MM.1S (cell line): Measurements from ENCODE around the gene FAM200C.

ENCODE experiments used
- DNase-seq: peaks from one replicate; pipeline ENCODE4 v3.0.0-alpha.2; 2015
- H2AFZ ChIP-seq: fragments of 300-600 bp; sonication (generic); 2 replicates; pipeline ENCODE4 v1.6.0; 2016; ENCODE audit warnings: antibody characterized with exemption, low read length
- H3F3A ChIP-seq: fragments of 300-600 bp; sonication (generic); 2 replicates; pipeline ENCODE4 v1.6.1; 2016; ENCODE audit warnings: mild to moderate bottlenecking, antibody characterized with exemption, low read length, moderate library complexity, mixed read lengths; ENCODE audit not compliant: insufficient read depth
- H3K27ac ChIP-seq: fragments of 300-600 bp; sonication (generic); 2 replicates; pipeline ENCODE4 v1.5.1; 2016; ENCODE audit warnings: mild to moderate bottlenecking, low read length
- H3K27me3 ChIP-seq: fragments of 300-600 bp; sonication (generic); replicated peaks from 2 replicates; pipeline ENCODE4 v1.6.0; 2016; ENCODE audit warnings: low read length; ENCODE audit not compliant: insufficient read depth
- H3K36me3 ChIP-seq: fragments of 300-600 bp; sonication (generic); replicated peaks from 2 replicates; pipeline ENCODE4 v1.6.1; 2016; ENCODE audit warnings: mild to moderate bottlenecking, low read length, mixed read lengths; ENCODE audit not compliant: insufficient read depth
- H3K4me1 ChIP-seq: fragments of 300-600 bp; sonication (generic); 2 replicates; pipeline ENCODE4 v1.6.1; 2016; ENCODE audit warnings: low read length, mixed read lengths
- H3K4me2 ChIP-seq: fragments of 300-600 bp; sonication (generic); 2 replicates; pipeline ENCODE4 v1.6.0; 2016; ENCODE audit warnings: low read depth, low read length
- H3K4me3 ChIP-seq: fragments of 300-600 bp; sonication (generic); 2 replicates; pipeline ENCODE4 v1.5.1; 2016; ENCODE audit warnings: low read length, mixed read lengths
- H3K79me2 ChIP-seq: fragments of 300-600 bp; sonication (generic); 2 replicates; pipeline ENCODE4 v1.6.1; 2016; ENCODE audit warnings: mixed run types, low read length, mixed read lengths
- H3K9ac ChIP-seq: fragments of 300-600 bp; sonication (generic); 2 replicates; pipeline ENCODE4 v1.6.1; 2016; ENCODE audit warnings: low read length, mixed read lengths
- H3K9me2 ChIP-seq: fragments of 300-600 bp; sonication (generic); replicated peaks from 2 replicates; pipeline ENCODE4 v1.6.1; 2016; ENCODE audit warnings: mild to moderate bottlenecking, low read length, mixed read lengths; ENCODE audit not compliant: insufficient read depth
- H3K9me3 ChIP-seq: fragments of 300-600 bp; sonication (generic); replicated peaks from 2 replicates; pipeline ENCODE4 v1.6.1; 2016; ENCODE audit warnings: mild to moderate bottlenecking, low read length, mixed read lengths; ENCODE audit not compliant: insufficient read depth
- H4K20me1 ChIP-seq: fragments of 300-600 bp; sonication (generic); 2 replicates; pipeline ENCODE4 v1.6.1; 2016; ENCODE audit warnings: mild to moderate bottlenecking, low read length, moderate library complexity, mixed read lengths; ENCODE audit not compliant: insufficient read depth
- CTCF ChIP-seq: fragments of 300-600 bp; sonication (generic); IDR thresholded peaks from 2 replicates; pipeline ENCODE4 v1.5.1; 2016; ENCODE audit warnings: antibody characterized with exemption, low read length, mixed read lengths
- EZH2 ChIP-seq: fragments of 300-600 bp; sonication (generic); optimal IDR thresholded peaks from 2 replicates; pipeline ENCODE3; 2017; ENCODE audit warnings: low read depth, mild to moderate bottlenecking, antibody characterized with exemption, low read length, mixed read lengths
- EZH2phosphoT487 ChIP-seq: fragments of 300-600 bp; sonication (generic); IDR thresholded peaks from 2 replicates; pipeline ENCODE4 v1.6.1; 2018; ENCODE audit warnings: antibody characterized with exemption, low read length

FAM200C gene

GRCh38 chr5:160349249-160349934 lies 50.5 kb downstream of the FAM200C start:
- no peaks in the 10 kb centered on the region for H3F3A ChIP-seq
- no peak overlapping the region for H3K27ac ChIP-seq
- H3K9me2 ChIP-seq = no peaks in the 10 kb centered on the region
- H3K4me2 ChIP-seq = no peak overlapping the region
- TF ChIP-seq EZH2 (no peak), EZH2phosphoT487 (no peak), CTCF (no peak)
- H3K4me1 ChIP-seq = no peaks in the 10 kb centered on the region
- no peak overlapping the region for H2AFZ ChIP-seq
- no peak overlapping the region for H3K4me3 ChIP-seq
- no peaks in the 10 kb centered on the region for H3K36me3 ChIP-seq
- no peaks in the 10 kb centered on the region for H3K27me3 ChIP-seq
- H4K20me1 ChIP-seq = no peaks in the 10 kb centered on the region
- H3K9me3 ChIP-seq = no peaks in the 10 kb centered on the region
- no peaks in the 10 kb centered on the region for H3K79me2 ChIP-seq
- no peak overlapping the region for H3K9ac ChIP-seq
- DNase-seq = no peak

- Histone ChIP-seq H3K9me3 (no peaks in the 10 kb centered on the region), H3K4me1 (no peaks in the 10 kb centered on the region), H2AFZ (no peak overlapping the region), H3K79me2 (no peaks in the 10 kb centered on the region), H3K9me2 (no peaks in the 10 kb centered on the region), H4K20me1 (no peaks in the 10 kb centered on the region), H3K36me3 (no peaks in the 10 kb centered on the region), H3K9ac (no peak overlapping the region), H3K27me3 (no peaks in the 10 kb centered on the region), H3K27ac (no peak overlapping the region), H3F3A (no peaks in the 10 kb centered on the region), H3K4me3 (no peak overlapping the region), H3K4me2 (no peak overlapping the region)
- DNase-seq = no peak
- no peak for TF ChIP-seq CTCF
- TF ChIP-seq EZH2 = no peak
- no peak for TF ChIP-seq EZH2phosphoT487
Observed at GRCh38 chr5:160348080-160348479, 51.8 kb downstream of the FAM200C start.

- no peak overlapping the region for H2AFZ ChIP-seq
- no peak overlapping the region for H3K4me3 ChIP-seq
Observed at GRCh38 chr5:160347448-160347847, 52.4 kb downstream of the FAM200C start.

More at GRCh38 chr5:160347448-160347847, 52.4 kb downstream of the FAM200C start:
- H3K9ac ChIP-seq = no peak overlapping the region
- no peaks in the 10 kb centered on the region for H3K36me3 ChIP-seq
- H3K4me1 ChIP-seq = no peaks in the 10 kb centered on the region
- no peaks in the 10 kb centered on the region for H3K9me2 ChIP-seq
- no peaks in the 10 kb centered on the region for H3K27me3 ChIP-seq
- H4K20me1 ChIP-seq = no peaks in the 10 kb centered on the region
- TF ChIP-seq EZH2 (no peak), CTCF (no peak), EZH2phosphoT487 (no peak)
- no peak for DNase-seq
- no peaks in the 10 kb centered on the region for H3K9me3 ChIP-seq
- no peaks in the 10 kb centered on the region for H3K79me2 ChIP-seq
- H3K4me2 ChIP-seq = no peak overlapping the region
- H3K27ac ChIP-seq = no peak overlapping the region
- no peaks in the 10 kb centered on the region for H3F3A ChIP-seq
